Glutamatergic neuron (in vitro differentiated cells): Measurements from ENCODE around the gene SNAPIN. TPM values are rescaled to one million over a fixed set of nuclear protein-coding genes. Genes with fewer than 3 reads are reported as not detected.

Source experiments
- DNase-seq: peaks from one replicate; pipeline ENCODE4 v3.0.0; 2022
- H3K27ac Mint-ChIP-seq: one replicate; pipeline ENCODE4 v1.8.0; 2020; ENCODE audit warnings: mild to moderate bottlenecking, mixed read lengths, inconsistent platforms; ENCODE audit not compliant: unreplicated experiment
- H3K27me3 Mint-ChIP-seq: one replicate; pipeline ENCODE4 v1.8.0; 2020; ENCODE audit warnings: mild to moderate bottlenecking, moderate library complexity, mixed read lengths, inconsistent platforms; ENCODE audit not compliant: unreplicated experiment
- H3K36me3 Mint-ChIP-seq: one replicate; pipeline ENCODE4 v1.8.0; 2020; ENCODE audit warnings: mild to moderate bottlenecking, mixed read lengths, inconsistent platforms; ENCODE audit not compliant: unreplicated experiment
- H3K4me1 Mint-ChIP-seq: one replicate; pipeline ENCODE4 v1.8.0; 2020; ENCODE audit warnings: mild to moderate bottlenecking, low read depth, mixed read lengths, inconsistent platforms; ENCODE audit not compliant: unreplicated experiment
- H3K4me3 Mint-ChIP-seq: one replicate; pipeline ENCODE4 v1.8.0; 2020; ENCODE audit warnings: mild to moderate bottlenecking, mixed read lengths, inconsistent platforms; ENCODE audit not compliant: unreplicated experiment
- H3K9me3 Mint-ChIP-seq: one replicate; pipeline ENCODE4 v1.8.0; 2020; ENCODE audit warnings: mild to moderate bottlenecking, moderate library complexity, mixed read lengths, inconsistent platforms; ENCODE audit not compliant: unreplicated experiment
- total RNA-seq: library from RNA; stranded (reverse); fragmentation: NEBNext Ultra II Directional; extraction: Animal tissue kit (Norgen Biotek cat#: 25700); gene quantifications from one replicate; pipeline ENCODE4 v1.2.1, GENCODE V29; 2021; ENCODE audit not compliant: unreplicated experiment
- TF ChIP-seq, protein P1 (sequence below): fragments of 200-600 bp; sonication (generic); IDR thresholded peaks from one replicate; pipeline ENCODE4 v1.5.0; 2021; ENCODE audit not compliant: partially characterized antibody, unreplicated experiment

The SNAPIN gene
- total RNA-seq, 1 donor from 2014 or later, result 30.8 TPM

DNA sequence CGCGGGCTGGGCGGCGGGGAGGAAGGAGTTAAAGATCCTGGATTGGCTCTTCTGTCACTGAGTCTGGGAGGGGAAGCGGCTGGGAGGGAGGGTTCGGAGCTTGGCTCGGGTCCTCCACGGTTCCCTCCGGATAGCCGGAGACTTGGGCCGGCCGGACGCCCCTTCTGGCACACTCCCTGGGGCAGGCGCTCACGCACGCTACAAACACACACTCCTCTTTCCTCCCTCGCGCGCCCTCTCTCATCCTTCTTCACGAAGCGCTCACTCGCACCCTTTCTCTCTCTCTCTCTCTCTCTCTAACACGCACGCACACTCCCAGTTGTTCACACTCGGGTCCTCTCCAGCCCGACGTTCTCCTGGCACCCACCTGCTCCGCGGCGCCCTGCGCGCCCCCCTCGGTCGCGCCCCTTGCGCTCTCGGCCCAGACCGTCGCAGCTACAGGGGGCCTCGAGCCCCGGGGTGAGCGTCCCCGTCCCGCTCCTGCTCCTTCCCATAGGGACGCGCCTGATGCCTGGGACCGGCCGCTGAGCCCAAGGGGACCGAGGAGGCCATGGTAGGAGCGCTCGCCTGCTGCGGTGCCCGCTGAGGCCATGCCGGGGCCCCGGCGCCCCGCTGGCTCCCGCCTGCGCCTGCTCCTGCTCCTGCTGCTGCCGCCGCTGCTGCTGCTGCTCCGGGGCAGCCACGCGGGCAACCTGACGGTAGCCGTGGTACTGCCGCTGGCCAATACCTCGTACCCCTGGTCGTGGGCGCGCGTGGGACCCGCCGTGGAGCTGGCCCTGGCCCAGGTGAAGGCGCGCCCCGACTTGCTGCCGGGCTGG lies 20.2 kb downstream of the SNAPIN start, which contains the start of gene NPR1:
Gene NPR1 (plus strand): TSS at position 170 of the 818 bp plus-strand sequence. CDS start 421 bp downstream, at position 591.
- no peaks in the 10 kb centered on the region for H3K36me3 Mint-ChIP-seq
- H3K4me1 Mint-ChIP-seq, result peaks cover 9% of the 10 kb centered on the region
- H3K4me3 Mint-ChIP-seq, result peak within 1 kb of the TSS; percentile 86
- H3K9me3 Mint-ChIP-seq, result peaks cover 3% of the 10 kb centered on the region
- TF ChIP-seq, protein P1, sequence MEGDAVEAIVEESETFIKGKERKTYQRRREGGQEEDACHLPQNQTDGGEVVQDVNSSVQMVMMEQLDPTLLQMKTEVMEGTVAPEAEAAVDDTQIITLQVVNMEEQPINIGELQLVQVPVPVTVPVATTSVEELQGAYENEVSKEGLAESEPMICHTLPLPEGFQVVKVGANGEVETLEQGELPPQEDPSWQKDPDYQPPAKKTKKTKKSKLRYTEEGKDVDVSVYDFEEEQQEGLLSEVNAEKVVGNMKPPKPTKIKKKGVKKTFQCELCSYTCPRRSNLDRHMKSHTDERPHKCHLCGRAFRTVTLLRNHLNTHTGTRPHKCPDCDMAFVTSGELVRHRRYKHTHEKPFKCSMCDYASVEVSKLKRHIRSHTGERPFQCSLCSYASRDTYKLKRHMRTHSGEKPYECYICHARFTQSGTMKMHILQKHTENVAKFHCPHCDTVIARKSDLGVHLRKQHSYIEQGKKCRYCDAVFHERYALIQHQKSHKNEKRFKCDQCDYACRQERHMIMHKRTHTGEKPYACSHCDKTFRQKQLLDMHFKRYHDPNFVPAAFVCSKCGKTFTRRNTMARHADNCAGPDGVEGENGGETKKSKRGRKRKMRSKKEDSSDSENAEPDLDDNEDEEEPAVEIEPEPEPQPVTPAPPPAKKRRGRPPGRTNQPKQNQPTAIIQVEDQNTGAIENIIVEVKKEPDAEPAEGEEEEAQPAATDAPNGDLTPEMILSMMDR, result no peak
- DNase-seq, result peak; percentile 48
- H3K27ac Mint-ChIP-seq, result no peak within 1 kb of the TSS
- H3K27me3 Mint-ChIP-seq, result peaks cover 26% of the 10 kb centered on the region

DNA sequence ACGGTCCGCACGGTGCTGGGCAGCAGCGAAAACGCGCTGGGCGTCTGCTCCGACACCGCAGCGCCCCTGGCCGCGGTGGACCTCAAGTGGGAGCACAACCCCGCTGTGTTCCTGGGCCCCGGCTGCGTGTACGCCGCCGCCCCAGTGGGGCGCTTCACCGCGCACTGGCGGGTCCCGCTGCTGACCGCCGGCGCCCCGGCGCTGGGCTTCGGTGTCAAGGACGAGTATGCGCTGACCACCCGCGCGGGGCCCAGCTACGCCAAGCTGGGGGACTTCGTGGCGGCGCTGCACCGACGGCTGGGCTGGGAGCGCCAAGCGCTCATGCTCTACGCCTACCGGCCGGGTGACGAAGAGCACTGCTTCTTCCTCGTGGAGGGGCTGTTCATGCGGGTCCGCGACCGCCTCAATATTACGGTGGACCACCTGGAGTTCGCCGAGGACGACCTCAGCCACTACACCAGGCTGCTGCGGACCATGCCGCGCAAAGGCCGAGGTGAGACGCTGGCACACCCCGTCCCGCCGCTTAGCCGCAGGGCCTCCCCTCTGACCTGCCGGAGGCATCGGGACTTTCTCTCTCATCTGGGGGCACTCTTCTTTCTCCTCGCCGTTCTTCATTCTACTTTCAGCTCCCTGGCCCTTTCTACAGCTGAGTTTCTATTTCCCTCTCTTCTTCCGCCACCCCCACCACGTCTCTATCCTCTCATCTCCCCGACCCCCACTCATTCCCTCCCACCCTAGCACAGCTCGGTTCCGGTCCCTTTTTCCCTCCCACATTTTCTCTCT lies 21.0 kb downstream of the SNAPIN start:
- peaks cover 3% of the 10 kb centered on the region for H3K9me3 Mint-ChIP-seq
- peaks cover 9% of the 10 kb centered on the region for H3K4me1 Mint-ChIP-seq
- H3K27ac Mint-ChIP-seq, result peak overlapping the region; percentile 59
- H3K4me3 Mint-ChIP-seq, result peak overlapping the region; percentile 85
- peak; percentile 56 for DNase-seq
- peaks cover 29% of the 10 kb centered on the region for H3K27me3 Mint-ChIP-seq
- H3K36me3 Mint-ChIP-seq, result no peaks in the 10 kb centered on the region
- TF ChIP-seq, protein P1, result peak; percentile 37

DNA sequence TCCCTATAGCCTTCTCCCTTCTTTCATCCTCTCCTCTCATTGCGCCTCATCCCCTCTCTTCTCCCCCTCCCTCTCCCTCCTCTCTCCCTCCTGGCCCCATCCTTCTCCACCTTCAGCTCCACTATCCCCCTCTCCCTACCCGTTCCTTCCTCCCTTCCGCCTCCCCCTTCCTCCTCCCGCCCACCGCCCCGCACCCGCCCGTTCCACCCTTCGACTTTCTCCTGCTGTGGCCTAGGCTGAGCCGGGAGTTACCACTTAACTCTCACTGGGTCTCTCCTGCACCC lies 21.6 kb downstream of the SNAPIN start:
- peaks cover 9% of the 10 kb centered on the region for H3K4me1 Mint-ChIP-seq
- TF ChIP-seq, protein P1, result no peak

DNA sequence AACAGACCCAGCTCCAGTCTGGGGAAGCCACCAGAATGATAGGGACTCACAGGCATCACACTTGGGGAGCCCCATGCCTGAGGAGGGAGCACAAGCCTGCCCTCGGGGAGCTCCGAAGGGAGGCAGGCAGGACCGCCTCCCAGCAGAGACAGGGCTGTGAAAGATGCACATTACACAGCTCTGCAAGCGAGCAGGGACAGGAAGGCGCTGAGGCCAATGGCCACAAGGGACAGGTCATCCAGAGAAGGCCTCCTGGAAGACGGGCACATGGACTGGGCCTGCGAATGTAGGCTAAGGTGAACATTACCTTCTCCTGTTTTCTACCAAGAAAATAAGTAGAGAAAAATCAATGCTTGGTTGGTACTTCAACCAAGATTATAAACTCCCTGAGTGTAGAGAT lies 24.2 kb downstream of the SNAPIN start:
- peaks cover 7% of the 10 kb centered on the region for H3K4me1 Mint-ChIP-seq
- no peak overlapping the region for H3K27ac Mint-ChIP-seq
- peaks cover 32% of the 10 kb centered on the region for H3K27me3 Mint-ChIP-seq
- no peaks in the 10 kb centered on the region for H3K36me3 Mint-ChIP-seq
- TF ChIP-seq, protein P1, result no peak
- DNase-seq, result no peak
- no peak overlapping the region for H3K4me3 Mint-ChIP-seq
- H3K9me3 Mint-ChIP-seq, result peaks cover 5% of the 10 kb centered on the region

More for the DNA sequence above, 21.6 kb downstream of the SNAPIN start:
- H3K27me3 Mint-ChIP-seq, result peaks cover 29% of the 10 kb centered on the region
- no peak for DNase-seq
- no peak overlapping the region for H3K4me3 Mint-ChIP-seq
- peaks cover 3% of the 10 kb centered on the region for H3K9me3 Mint-ChIP-seq
- H3K36me3 Mint-ChIP-seq, result no peaks in the 10 kb centered on the region
- H3K27ac Mint-ChIP-seq, result no peak overlapping the region

DNA sequence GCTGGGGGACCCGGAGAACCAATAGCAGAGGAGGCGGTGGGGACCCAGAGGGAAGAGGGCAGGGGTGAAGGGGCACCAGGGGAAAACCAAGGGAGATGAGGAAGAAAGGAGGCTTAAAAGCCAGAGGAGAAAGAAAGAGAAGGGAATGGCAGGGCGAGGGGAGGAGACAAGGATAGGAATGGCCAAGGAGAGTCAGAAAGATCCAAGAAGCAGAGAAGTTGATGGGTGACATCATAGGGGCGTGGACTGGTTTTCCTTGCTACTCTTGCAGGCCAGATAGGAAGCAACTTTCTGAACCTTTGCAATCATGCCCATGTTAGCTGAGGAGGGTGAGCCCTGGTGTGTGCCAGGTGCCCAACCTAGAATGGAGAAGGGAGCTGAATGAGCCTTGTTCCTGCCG lies 25.4 kb downstream of the SNAPIN start:
- Mint-ChIP-seq H3K9me3 (peaks cover 2% of the 10 kb centered on the region), H3K36me3 (no peaks in the 10 kb centered on the region), H3K27me3 (peaks cover 27% of the 10 kb centered on the region), H3K4me3 (no peak overlapping the region), H3K4me1 (peaks cover 2% of the 10 kb centered on the region), H3K27ac (no peak overlapping the region)
- TF ChIP-seq, protein P1, result no peak
- DNase-seq, result no peak
